Measurements from ENCODE around the gene ATE1. TPM values are rescaled to one million over a fixed set of nuclear protein-coding genes. Genes with fewer than 3 reads are reported as not detected.

ATE1 gene
- total and polyA plus RNA-seq, 10 of the 15 experiments (the other 5 are each of a cell fraction or from before 2014, with no cell fraction given) = 4.3 to 22.7 (median 15.9) TPM

GRCh38 chr10:121740069-121740468 is 187.8 kb downstream of the ATE1 start:
- intact Hi-C loops (cut with micrococcal nuclease; ENCODE audit: unreplicated experiment) (no loop called here), in situ Hi-C loops (cut with MboI) (no loop called here)
- no peak overlapping the region for H3K4me3 ChIP-seq
- POLR2A ChIA-PET = no interaction called here
- no peak for FAIRE-seq
- 68% methylated on average over 2 of the region's 2 CpGs for WGBS (ENCODE audit: insufficient coverage, insufficient replicate concordance, low lambda C conversion rate, missing lambda C conversion rate)
- H3K9me3 ChIP-seq (replicated peaks; ENCODE audit: control insufficient read depth, insufficient read depth, low read length) = no peaks in the 10 kb centered on the region
- no peaks in the 10 kb centered on the region for H3K79me2 ChIP-seq (ENCODE audit: control insufficient read depth, insufficient read depth, low read length)
- no peaks in the 10 kb centered on the region for H3K4me1 ChIP-seq (ENCODE audit: control insufficient read depth, insufficient read depth, low read length)
- CTCF ChIA-PET = interaction anchor here (1.0 to 1.4 kb wide), 2 partner anchors 147 to 161 kb away, joined by 3 to 4 read pairs; no protein-coding TSS in a partner anchor
- no TSS peak for BruUV-seq (replicated peaks)
- H4K20me1 ChIP-seq (ENCODE audit: control insufficient read depth, insufficient read depth) = no peaks in the 10 kb centered on the region
- H3K9ac ChIP-seq (ENCODE audit: control insufficient read depth, insufficient read depth, low read length) = no peak overlapping the region
- DNase-seq (ENCODE audit: low read depth, low spot score) = no peak
- no peaks in the 10 kb centered on the region for H3K36me3 ChIP-seq (ENCODE audit: control insufficient read depth in 2 of 2, insufficient read depth in 2 of 2, low read length in 1 of 2)
- RAD21 ChIA-PET (ENCODE audit: unreplicated experiment) = no interaction called here
- H3K27me3 ChIP-seq (replicated peaks in 1 of 2; ENCODE audit: control insufficient read depth in 2 of 2, insufficient read depth in 2 of 2, low read length in 1 of 2) = peaks cover 0 to 4% of the 10 kb centered on the region in 2 experiments; a peak in 1 of 4 replicates
- no peak overlapping the region for H3K27ac ChIP-seq (ENCODE audit: control insufficient read depth, insufficient read depth)
- SMC1A ChIA-PET (ENCODE audit: uncharacterized antibody, unreplicated experiment) = interaction anchor here (1.3 kb wide), 1 partner anchor 16 kb away, joined by 3 read pairs; no protein-coding TSS in a partner anchor
- TF ChIP-seq MTA2 (IDR thresholded peaks at IDR 0.05; ENCODE audit: low read depth) = no peak
- no peak for TF ChIP-seq TCF3 (IDR thresholded peaks at IDR 0.05; ENCODE audit: borderline replicate concordance, insufficient read depth, low read depth, low read length)
- TF ChIP-seq SIN3A (IDR thresholded peaks at IDR 0.05; ENCODE audit: low read depth, low read length) = no peak
- TF ChIP-seq NR2C1 (IDR thresholded peaks at IDR 0.05) = no peak
- TF ChIP-seq ZSCAN29 (IDR thresholded peaks at IDR 0.05) = no peak
- TF ChIP-seq RB1 (IDR thresholded peaks at IDR 0.05; ENCODE audit: borderline replicate concordance) = no peak
- no peak for TF ChIP-seq SMAD1 (IDR thresholded peaks at IDR 0.05; ENCODE audit: low read depth, partially characterized antibody)
- TF ChIP-seq STAT1 (conservative IDR thresholded peaks at IDR 0.05) = no peak
- TF ChIP-seq NR2F1 (conservative IDR thresholded peaks at IDR 0.05) = no peak
- no peak for TF ChIP-seq E2F8 (IDR thresholded peaks at IDR 0.05; ENCODE audit: low read depth, partially characterized antibody)
- no peak for TF ChIP-seq GATAD2B (conservative IDR thresholded peaks at IDR 0.05; ENCODE audit: low read depth)
- H2AFZ ChIP-seq (ENCODE audit: control insufficient read depth, low read depth, low read length) = no peak overlapping the region
- H3K4me2 ChIP-seq (ENCODE audit: control insufficient read depth, insufficient read depth) = no peak overlapping the region
- ATAC-seq = no peak

Data from GM12878 (cell line).